ENCODE data around the gene ANTXR1.

DNA sequence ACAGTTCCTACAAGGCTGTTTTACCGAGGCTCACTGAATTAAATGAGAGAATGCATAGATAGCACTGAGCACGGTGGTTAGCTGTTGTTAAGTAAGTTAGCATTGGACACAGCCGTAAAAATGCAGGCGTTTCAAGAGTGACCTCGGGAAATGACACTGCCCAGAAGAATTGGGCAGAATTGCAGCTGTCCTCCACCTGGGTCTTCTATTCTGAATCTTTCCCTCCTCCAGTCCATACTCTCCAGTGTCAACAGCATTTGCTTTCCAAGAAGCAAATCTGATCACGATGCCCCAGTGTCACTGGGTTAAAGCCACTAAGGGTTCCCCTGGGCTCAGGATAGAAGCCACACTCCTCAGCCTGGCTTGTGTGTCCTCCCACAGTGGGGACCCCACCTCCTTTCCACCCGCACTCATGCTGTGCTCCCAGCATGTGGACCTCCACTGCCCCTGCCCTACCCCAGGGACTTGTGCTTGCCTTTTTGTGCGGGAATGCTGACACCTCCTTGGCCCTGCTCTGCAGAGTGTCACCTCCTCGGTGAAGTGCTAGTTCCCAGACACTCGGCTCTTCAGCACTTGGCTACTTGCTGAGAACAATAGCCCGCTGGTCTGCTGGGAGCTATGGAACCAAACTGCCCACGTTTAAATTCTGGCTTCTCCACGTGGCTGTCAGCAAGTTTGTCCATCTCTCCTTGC is 135.0 kb downstream of the ANTXR1 start:
- TF ChIP-seq POLR2A (IDR thresholded peaks at IDR 0.05; ENCODE audit: low read depth, low read length) (no peak), TAF1 (IDR thresholded peaks at IDR 0.05; ENCODE audit: low read depth, low read length) (no peak), POLR2AphosphoS5 (IDR thresholded peaks at IDR 0.05; ENCODE audit: low read depth, low read length) (no peak)
